K562 (cell line): ENCODE results near the gene TSSK2. TPM values are rescaled to one million over a fixed set of nuclear protein-coding genes. Genes with fewer than 3 reads are reported as not detected.

Source experiments
- ATAC-seq: fragments of 200-7000 bp; cut with Tn5 transposase; 3 replicates; pipeline ENCODE4 v1.9.1; 2020; ENCODE audit warnings: moderate library complexity
- BruUV-seq: library from RNA; stranded (reverse); fragments of 400-500 nt; replicated peaks from 2 replicates; lab custom pipeline; 2021; lab: Mats Ljungman, UMichigan
- CTCF ChIA-PET: fragments of 300-600 bp; formaldehyde crosslinking; extraction: SDS; loops from one replicate; lab custom pipeline; 2021; ENCODE audit warnings: low intra/inter-chr PET ratio; lab: Yijun Ruan, JAX
- POLR2A ChIA-PET: fragments of 300-600, 350-650 bp; sonication (Branson Sonifier 250); formaldehyde crosslinking; extraction: SDS; loops from one replicate; lab custom pipeline; 2021; ENCODE audit warnings: antibody characterized with exemption, inconsistent platforms; lab: Yijun Ruan, JAX
- DNase-seq, 4 experiments: peaks; one replicate each; pipeline versions ENCODE4 v3.0.0 to v3.0.0-alpha.2; 2011 to 2018; ENCODE audit warnings: low spot score in 3 of 4, mixed read lengths in 3 of 4; ENCODE audit errors: extremely low read depth in 1 of 4
- FAIRE-seq: peaks from 2 replicates; lab custom pipeline; 2011; peaks lifted over from hg19 to GRCh38; lab: Jason Lieb, UNC
- H2AFZ ChIP-seq: 2 replicates; pipeline ENCODE4 v1.6.0; 2011; ENCODE audit warnings: low read depth, low read length, control low read depth, inconsistent platforms
- H3K27ac ChIP-seq: fragments of 200-600 bp; 3 replicates; pipeline ENCODE4 v1.8.0; 2011; ENCODE audit warnings: low read depth, mild to moderate bottlenecking, control low read depth, inconsistent platforms, low read length, moderate library complexity, mixed read lengths; ENCODE audit errors: extremely low read depth
- H3K27me3 ChIP-seq, 2 experiments: fragments of 300-600 bp in 1 of 2; 2 replicates in 1 of 2; 3 replicates in 1 of 2; pipeline versions ENCODE4 v1.6.0 to v1.8.0; 2011; ENCODE audit warnings: inconsistent platforms in 2 of 2, low read length in 2 of 2, mild to moderate bottlenecking in 1 of 2, mixed read lengths in 1 of 2, moderate library complexity in 1 of 2; ENCODE audit not compliant: control insufficient read depth in 2 of 2, insufficient read depth in 2 of 2
- H3K36me3 ChIP-seq: fragments of 300-600 bp; 3 replicates; pipeline ENCODE4 v1.8.0; 2011; ENCODE audit warnings: mild to moderate bottlenecking, low read length, inconsistent platforms; ENCODE audit not compliant: control insufficient read depth, insufficient read depth
- H3K4me1 ChIP-seq, 2 experiments: fragments of 200-600 bp in 1 of 2; replicated peaks in 1 of 2; 2 replicates in 1 of 2; 3 replicates in 1 of 2; pipeline versions ENCODE4 v1.5.1 to v1.8.0; 2011; ENCODE audit warnings: inconsistent platforms in 2 of 2, low read length in 2 of 2, mild to moderate bottlenecking in 1 of 2, mixed read lengths in 1 of 2, moderate library complexity in 1 of 2; ENCODE audit not compliant: control insufficient read depth in 2 of 2, insufficient read depth in 2 of 2
- H3K4me2 ChIP-seq: 2 replicates; pipeline ENCODE4 v1.6.1; 2011; ENCODE audit warnings: low read length, control low read depth, inconsistent platforms, mixed read lengths; ENCODE audit not compliant: insufficient read depth
- H3K4me3 ChIP-seq: fragments of 200-600 bp; sonication (generic), shearing (Covaris generic); 2 replicates; pipeline ENCODE4 v1.5.1; 2016; ENCODE audit warnings: control low read depth, inconsistent platforms
- H3K79me2 ChIP-seq: fragments of 200-600 bp; 3 replicates; pipeline ENCODE4 v1.8.0; 2011; ENCODE audit warnings: low read length, inconsistent platforms; ENCODE audit not compliant: control insufficient read depth, insufficient read depth
- H3K9ac ChIP-seq, 2 experiments: 2 replicates each; pipeline versions ENCODE4 v1.6.0 to v1.6.1; 2011; ENCODE audit warnings: low read depth in 2 of 2, low read length in 2 of 2, control low read depth in 1 of 2, inconsistent platforms in 1 of 2, mild to moderate bottlenecking in 1 of 2, mixed read lengths in 1 of 2; ENCODE audit not compliant: insufficient read depth in 1 of 2
- H3K9me1 ChIP-seq: one replicate; pipeline ENCODE4 v1.6.0; 2011; ENCODE audit warnings: inconsistent platforms, mild to moderate bottlenecking, low read length, moderate library complexity; ENCODE audit not compliant: control insufficient read depth, insufficient read depth
- H3K9me3 ChIP-seq: replicated peaks from 2 replicates; pipeline ENCODE4 v1.5.1; 2011; ENCODE audit warnings: low read depth, low read length, inconsistent platforms; ENCODE audit not compliant: control insufficient read depth, insufficient read depth
- H4K20me1 ChIP-seq: replicated peaks from 2 replicates; pipeline ENCODE4 v1.6.1; 2011; ENCODE audit warnings: low read length, inconsistent platforms, mixed read lengths; ENCODE audit not compliant: control insufficient read depth, insufficient read depth
- EHMT2 ChIP-seq: fragments of 450-650 bp; IDR thresholded peaks from 2 replicates; pipeline ENCODE4 v1.6.1; 2018; ENCODE audit warnings: antibody characterized with exemption
- ELF1 ChIP-seq: fragments of 200-800 bp; sonication (Bioruptor generic); IDR thresholded peaks from 2 replicates; pipeline ENCODE4 v1.6.1; 2016; ENCODE audit warnings: missing genetic modification characterization, missing compliant biosample characterization
- EZH2 ChIP-seq: IDR thresholded peaks from 2 replicates; pipeline ENCODE4 v1.6.1; 2012; ENCODE audit warnings: low read depth, mild to moderate bottlenecking, inconsistent platforms, low read length, borderline replicate concordance
- PRMT5 ChIP-seq: sonication (generic); formaldehyde crosslinking; IDR thresholded peaks from 2 replicates; pipeline ENCODE4 v1.5.0; 2020; ENCODE audit warnings: missing genetic modification reagents
- SNAPC5 ChIP-seq: fragments of 250-450 bp; sonication (Bioruptor Pico); IDR thresholded peaks from 2 replicates; pipeline ENCODE4 v1.8.0; 2021; ENCODE audit warnings: moderate library complexity, mild to moderate bottlenecking, inconsistent platforms
- SNRNP70 ChIP-seq: fragments of 200-400 bp; formaldehyde crosslinking; optimal IDR thresholded peaks from 2 replicates; pipeline ENCODE3; 2017; ENCODE audit warnings: low read depth, low read length
- ZHX1 ChIP-seq: fragments of 150-350 bp; conservative IDR thresholded peaks from 2 replicates; pipeline ENCODE4 v1.6.1; 2014; ENCODE audit warnings: low read length
- ZNF140 ChIP-seq: fragments of 250-450 bp; sonication (Bioruptor Pico); IDR thresholded peaks from 2 replicates; pipeline ENCODE4 v1.8.0; 2021; ENCODE audit warnings: moderate library complexity, mild to moderate bottlenecking, inconsistent platforms
- WGBS: fragments of 100-300 bp; shearing (Covaris generic); methylation state at CpG from one replicate; pipeline ENCODE4 v1.1.6; 2016; ENCODE audit warnings: low coverage, mixed read lengths; ENCODE audit not compliant: insufficient coverage; ENCODE audit errors: missing lambda C conversion rate; 5-methylcytosine and 5-hydroxymethylcytosine counted together
- in situ Hi-C: fragments of 300-500 bp; cut with MboI; formaldehyde crosslinking; loops from 4 replicates; pipeline ENCODE4 v1.15.0; 2018; ENCODE audit warnings: inconsistent platforms, mixed read lengths
- intact Hi-C: fragments of 100-400 bp; cut with micrococcal nuclease; formaldehyde crosslinking; loops from 2 replicates; pipeline ENCODE4 v1.14.2; 2022
- polyA plus RNA-seq, 8 experiments: library from polyadenylated mRNA; depleted of rRNA in 4 of 8; stranded (reverse) in 5 of 8; unstranded in 3 of 8; fragments of >200 nt; fragmentation: Nextera tagmentation in 2 of 8; fragmentation: Illumina TruSeq in 1 of 8; extraction: Ambion mirVana in 2 of 8; extraction: Trizol in 1 of 8; gene quantifications; 2 replicates each; pipeline versions ENCODE4 v1.2.1 to v1.2.3, GENCODE V29; 2011 to 2014; ENCODE audit warnings: inconsistent platforms in 1 of 8, missing spikeins in 1 of 8
- total RNA-seq, 7 experiments: library from RNA; depleted of rRNA in 6 of 7; stranded (reverse); fragments of >200 nt in 6 of 7; fragmentation: Illumina TruSeq in 2 of 7; extraction: Trizol in 2 of 7; gene quantifications; 2 replicates each; pipeline versions ENCODE4 v1.2.1 to v1.2.3, GENCODE V29; 2011 to 2021; ENCODE audit warnings: low replicate concordance in 1 of 7
- TF ChIP-seq, protein P1 (sequence below), 2 experiments: IDR thresholded peaks; 2 replicates each; pipeline ENCODE4 v1.6.1; 2011; ENCODE audit warnings: borderline replicate concordance in 1 of 2, control low read depth in 1 of 2, low read depth in 1 of 2, low read length in 1 of 2, mild to moderate bottlenecking in 1 of 2, mixed read lengths in 1 of 2, moderate library complexity in 1 of 2; ENCODE audit not compliant: insufficient read depth in 1 of 2, insufficient read length in 1 of 2, poor library complexity in 1 of 2, severe bottlenecking in 1 of 2; ENCODE audit errors: extremely low read depth in 1 of 2
- TF ChIP-seq, protein P2 (sequence below): sonication (generic); formaldehyde crosslinking; IDR thresholded peaks from 2 replicates; pipeline ENCODE4 v1.9.0; 2022; ENCODE audit warnings: mild to moderate bottlenecking, missing genetic modification reagents

TSSK2 gene
- total and polyA plus RNA-seq, 9 of the 15 experiments (the other 6 are each of a cell fraction or from before 2014, with no cell fraction given), result 0.04 TPM; not detected in 8

- intact Hi-C loops (loop anchor here (10.0 kb wide), 1 partner anchor 498 kb away; no protein-coding TSS in a partner anchor), in situ Hi-C loops (no loop called here)
- FAIRE-seq (no peak), ATAC-seq (no peak), DNase-seq (no peak)
- BruUV-seq, result no TSS peak
- no peaks in the 10 kb centered on the region for H3K9me3 ChIP-seq
- no peak overlapping the region for H3K4me3 ChIP-seq
- peaks cover 6% of the 10 kb centered on the region for H3K9me1 ChIP-seq
- H3K79me2 ChIP-seq, result peaks cover 6% of the 10 kb centered on the region
- WGBS, result 30% methylated on average over 19 of the region's 19 CpGs
- no peak overlapping the region for H3K4me2 ChIP-seq
- peaks cover 12% of the 10 kb centered on the region for H4K20me1 ChIP-seq
- H3K27ac ChIP-seq, result no peak overlapping the region
- ChIA-PET POLR2A (interaction anchor here (0.5 to 5.0 kb wide), 9 partner anchors 9 to 519 kb away, joined by 3 to 44 read pairs (median 4); no protein-coding TSS in a partner anchor), CTCF (no interaction called here)
- H3K27me3 ChIP-seq, result peaks cover 18 to 30% of the 10 kb centered on the region in 2 experiments; a peak in 4 of 5 replicates
- H3K9ac ChIP-seq, result peak overlapping the region in 1 of 2 experiments; percentile 26; a peak in 2 of 4 replicates
- peaks cover 3% of the 10 kb centered on the region; the same call in 1 of the 3 replicates for H3K36me3 ChIP-seq
- no peak overlapping the region for H2AFZ ChIP-seq
- H3K4me1 ChIP-seq, result peaks cover 7 to 39% of the 10 kb centered on the region in 2 experiments; a peak in 4 of 5 replicates
- no peak for TF ChIP-seq SNRNP70
- 0 out of 2 replicates have a peak, but pooled peaks have one; percentile 30 for TF ChIP-seq EHMT2
- no peak for TF ChIP-seq EZH2
- TF ChIP-seq ZNF140 (CRISPR knock-in tag), result no peak
- TF ChIP-seq, protein P1, sequence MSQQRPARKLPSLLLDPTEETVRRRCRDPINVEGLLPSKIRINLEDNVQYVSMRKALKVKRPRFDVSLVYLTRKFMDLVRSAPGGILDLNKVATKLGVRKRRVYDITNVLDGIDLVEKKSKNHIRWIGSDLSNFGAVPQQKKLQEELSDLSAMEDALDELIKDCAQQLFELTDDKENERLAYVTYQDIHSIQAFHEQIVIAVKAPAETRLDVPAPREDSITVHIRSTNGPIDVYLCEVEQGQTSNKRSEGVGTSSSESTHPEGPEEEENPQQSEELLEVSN (IDR thresholded peaks at IDR 0.05; ENCODE audit: borderline replicate concordance in 1 of 2, extremely low read depth in 1 of 2, insufficient read depth in 1 of 2, insufficient read length in 1 of 2, low read depth in 1 of 2, low read length in 1 of 2, poor library complexity in 1 of 2, severe bottlenecking in 1 of 2), result no peak
- TF ChIP-seq ZHX1, result no peak
- TF ChIP-seq SNAPC5 (CRISPR knock-in tag), result no peak
- TF ChIP-seq PRMT5 (CRISPR knock-in tag), result peak; percentile 44; the same call in 1 of the 2 replicates
- TF ChIP-seq ELF1 (tag), result no peak
- TF ChIP-seq, protein P2, sequence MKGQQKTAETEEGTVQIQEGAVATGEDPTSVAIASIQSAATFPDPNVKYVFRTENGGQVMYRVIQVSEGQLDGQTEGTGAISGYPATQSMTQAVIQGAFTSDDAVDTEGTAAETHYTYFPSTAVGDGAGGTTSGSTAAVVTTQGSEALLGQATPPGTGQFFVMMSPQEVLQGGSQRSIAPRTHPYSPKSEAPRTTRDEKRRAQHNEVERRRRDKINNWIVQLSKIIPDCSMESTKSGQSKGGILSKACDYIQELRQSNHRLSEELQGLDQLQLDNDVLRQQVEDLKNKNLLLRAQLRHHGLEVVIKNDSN, result no peak
Observed at GRCh38 chr22:19126309-19127273, 4.5 kb upstream of the TSSK2 start.
